Pancreas (tissue), 10 donors: ENCODE data around the gene VWA1. TPM values are rescaled to one million over a fixed set of nuclear protein-coding genes. Genes with fewer than 3 reads are reported as not detected.
"Not testable (repeated sequence)": the region's sequence is repeated elsewhere in the genome, so short reads cannot be mapped to it uniquely, and the experiment has no call there.

ENCODE experiments used
- ATAC-seq, 4 donors: fragments of 200-7000 bp; cut with Tn5 transposase; one replicate each; pipeline versions ENCODE4 v1.8.0 to v1.9.1; 2020; ENCODE audit warnings: mild to moderate bottlenecking in 4 of 4, moderate library complexity in 4 of 4
- DNase-seq, 6 donors: peaks; one replicate each; pipeline ENCODE4 v3.0.0-alpha.2; 2020
- FAIRE-seq: peaks from 2 replicates; lab custom pipeline; 2012; peaks lifted over from hg19 to GRCh38; lab: Jason Lieb, UNC
- H3K27ac ChIP-seq, 4 donors: fragments of 200-600 bp; sonication (generic); 1 replicate in 3 of 4; 2 replicates in 1 of 4; pipeline versions ENCODE4 v1.5.0 to v1.8.0; 2020
- H3K27me3 ChIP-seq, 4 donors: fragments of 200-600 bp; one replicate each; pipeline ENCODE4 v1.8.0; 2021
- H3K36me3 ChIP-seq, 3 donors: fragments of 200-600 bp; sonication (generic) in 1 of 3; one replicate each; pipeline versions ENCODE4 v1.5.0 to v1.8.0; 2020 to 2021
- H3K4me1 ChIP-seq, 3 donors: fragments of 200-600 bp; one replicate each; pipeline ENCODE4 v1.8.0; 2021
- H3K4me3 ChIP-seq, 4 donors: fragments of 200-600 bp; sonication (generic) in 2 of 4; one replicate each; pipeline versions ENCODE4 v1.5.0 to v1.8.0; 2020 to 2021
- H3K9me3 ChIP-seq, 4 donors: fragments of 200-600 bp; one replicate each; pipeline ENCODE4 v1.8.0; 2021
- WGBS, 2 donors: extraction: QIAGEN DNeasy Blood & Tissue Kit; methylation state at CpG; one replicate each; pipeline ENCODE4 v1.1.7; 2013; 5-methylcytosine and 5-hydroxymethylcytosine counted together
- intact Hi-C, 3 donors: fragments of 100-400 bp; cut with DNase I; formaldehyde crosslinking; loops; one replicate each; pipeline versions ENCODE4 v1.11.1 to v1.14.2; 2022
- polyA plus RNA-seq, 2 donors: library from polyadenylated mRNA; stranded (reverse); fragments of 200-250 nt; gene quantifications; one replicate each; pipeline ENCODE4 v1.2.3, GENCODE V29; 2013
- total RNA-seq, 6 donors: library from RNA; stranded (reverse); fragmentation: NEBNext Ultra II Directional in 4 of 6; extraction: Animal tissue kit (Norgen Biotek cat#: 25700) in 4 of 6; gene quantifications; one replicate each; pipeline versions ENCODE4 v1.2.1 to v1.2.4, GENCODE V29; 2021 to 2023
- TF ChIP-seq, protein P1 (sequence below), 4 donors: fragments of 200-600 bp; sonication (generic) in 3 of 4; IDR thresholded peaks; one replicate each; pipeline versions ENCODE4 v1.5.0 to v1.8.0; 2021; ENCODE audit warnings: antibody characterized with exemption in 4 of 4
- donor health status: healthy with polysubstance abuse.
- donor health status: DM: no; HTN: no; CAD: no; lungs with moderate emphysema.
- donor health status: DM: no; HTN: no; CAD: no.
- donor health status: control.
- donor health status: control.
- donor health status: Bipolar disorder and iron deficiency.
- donor health status: DM: yes; HTN: yes; CAD: no.
- donor health status: DM: no; HTN: no; CAD: no.
- donor health status: DM: no; HTN: no; CAD: no.
- donor health status: DM: yes; HTN: yes; CAD: no.

The VWA1 gene
- total and polyA plus RNA-seq, 8 donors = 25.4 to 138 (median 55.2) TPM

GRCh38 chr1:1403653-1404052 lies 31.8 kb upstream of the VWA1 start:
- WGBS, 2 donors = 84 to 88% methylated on average over 7 of the region's 7 CpGs
- H3K27me3 ChIP-seq = no peaks in the 10 kb centered on the region
- H3K9me3 ChIP-seq = no peaks in the 10 kb centered on the region
- peaks cover 15 to 29% (median 23%) of the 10 kb centered on the region in 3 donors for H3K4me1 ChIP-seq
- TF ChIP-seq, protein P1, sequence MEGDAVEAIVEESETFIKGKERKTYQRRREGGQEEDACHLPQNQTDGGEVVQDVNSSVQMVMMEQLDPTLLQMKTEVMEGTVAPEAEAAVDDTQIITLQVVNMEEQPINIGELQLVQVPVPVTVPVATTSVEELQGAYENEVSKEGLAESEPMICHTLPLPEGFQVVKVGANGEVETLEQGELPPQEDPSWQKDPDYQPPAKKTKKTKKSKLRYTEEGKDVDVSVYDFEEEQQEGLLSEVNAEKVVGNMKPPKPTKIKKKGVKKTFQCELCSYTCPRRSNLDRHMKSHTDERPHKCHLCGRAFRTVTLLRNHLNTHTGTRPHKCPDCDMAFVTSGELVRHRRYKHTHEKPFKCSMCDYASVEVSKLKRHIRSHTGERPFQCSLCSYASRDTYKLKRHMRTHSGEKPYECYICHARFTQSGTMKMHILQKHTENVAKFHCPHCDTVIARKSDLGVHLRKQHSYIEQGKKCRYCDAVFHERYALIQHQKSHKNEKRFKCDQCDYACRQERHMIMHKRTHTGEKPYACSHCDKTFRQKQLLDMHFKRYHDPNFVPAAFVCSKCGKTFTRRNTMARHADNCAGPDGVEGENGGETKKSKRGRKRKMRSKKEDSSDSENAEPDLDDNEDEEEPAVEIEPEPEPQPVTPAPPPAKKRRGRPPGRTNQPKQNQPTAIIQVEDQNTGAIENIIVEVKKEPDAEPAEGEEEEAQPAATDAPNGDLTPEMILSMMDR (IDR thresholded peaks at IDR 0.05) = no peak
- no peak overlapping the region for H3K4me3 ChIP-seq
- intact Hi-C loops = loop anchor here in 2 of 3 donors (5.0 kb wide), 2 partner anchors 34 to 39 kb away; partner anchors contain the start of gene VWA1 (in 1 of the 2)
- FAIRE-seq (no peak), DNase-seq (peak in 1 of 6 donors; percentile 26), ATAC-seq (no peak)
- H3K27ac ChIP-seq = no peak overlapping the region
- peaks cover 0 to 14% (median 13%) of the 10 kb centered on the region in 3 donors for H3K36me3 ChIP-seq

GRCh38 chr1:1406101-1406820 lies 29.2 kb upstream of the VWA1 start:
- DNase-seq = peak in 2 of 6 donors; percentile 13 to 61
- TF ChIP-seq, protein P1 (IDR thresholded peaks at IDR 0.05) = no peak
- peak overlapping the region; percentile 84 to 99 (median 98) for H3K4me3 ChIP-seq
- no peak for FAIRE-seq
- H3K9me3 ChIP-seq = no peaks in the 10 kb centered on the region
- ATAC-seq = peak in 1 of 4 donors; percentile 1
- WGBS, 2 donors = 33 to 39% methylated on average over 43 of the region's 43 CpGs
- peaks cover 14 to 20% (median 15%) of the 10 kb centered on the region in 3 donors for H3K4me1 ChIP-seq
- peak overlapping the region in 2 of 4 donors; percentile 66 to 69 for H3K27ac ChIP-seq
- H3K36me3 ChIP-seq = peaks cover 0 to 14% (median 13%) of the 10 kb centered on the region in 3 donors
- intact Hi-C loops = no loop called here
- no peaks in the 10 kb centered on the region for H3K27me3 ChIP-seq

DNA sequence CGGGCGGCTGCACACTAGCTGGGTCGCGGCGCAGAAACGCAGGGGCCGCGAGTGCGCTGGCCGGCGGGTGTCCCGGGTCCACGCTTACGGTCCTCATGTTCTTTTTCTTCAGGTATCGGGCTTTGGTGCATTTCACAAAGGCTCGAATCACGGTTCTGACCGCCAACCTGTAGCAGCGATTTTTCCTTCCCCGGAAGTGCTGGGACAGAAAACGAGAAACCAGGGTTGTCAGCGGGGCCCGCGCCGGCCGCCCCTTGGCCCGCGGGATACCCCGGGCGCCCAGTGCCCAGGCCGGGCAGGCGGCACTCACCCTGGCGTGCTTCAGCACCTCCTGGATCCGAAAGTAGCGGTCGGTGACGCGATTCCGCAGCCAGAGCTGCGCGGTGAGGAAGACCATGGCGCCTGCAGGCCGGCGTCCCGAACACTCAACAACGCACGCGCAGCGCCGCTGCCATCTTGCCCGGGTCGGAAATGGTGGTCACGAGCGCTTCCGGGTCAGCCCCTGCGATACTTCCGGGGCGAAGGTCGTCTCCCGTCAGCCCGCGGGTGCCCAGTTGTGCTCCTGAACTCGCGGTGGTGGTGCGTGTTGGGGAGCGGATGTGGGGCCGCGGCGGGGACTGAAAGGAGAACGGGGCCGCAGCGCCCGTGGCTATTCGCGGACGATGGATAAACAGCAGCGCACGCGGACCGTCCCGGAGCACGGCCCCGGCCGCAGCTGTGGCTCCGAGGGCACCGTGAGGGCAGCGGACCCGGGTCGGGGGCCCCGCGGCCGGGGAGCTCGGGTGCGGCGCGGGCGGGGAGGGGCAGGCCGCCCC lies 28.5 kb upstream of the VWA1 start, which contains the start of gene MRPL20:
Gene MRPL20 (minus strand): TSS at position 473 of the 815 bp plus-strand sequence. CDS start 76 bp downstream, at position 397.
- intact Hi-C loops = no loop called here
- Histone ChIP-seq H3K4me1 (peaks cover 14 to 20% (median 15%) of the 10 kb centered on the region in 3 donors), H3K9me3 (no peaks in the 10 kb centered on the region), H3K27me3 (no peaks in the 10 kb centered on the region), H3K27ac (peak within 1 kb of the TSS; percentile 66 to 70 (median 69)), H3K4me3 (peak within 1 kb of the TSS; percentile 84 to 99 (median 98)), H3K36me3 (peaks cover 0 to 14% (median 8%) of the 10 kb centered on the region in 3 donors)
- DNase-seq (peak; percentile 89 to 97 (median 92)), ATAC-seq (peak; percentile 98 to 99 (median 98)), FAIRE-seq (no peak)
- WGBS, 2 donors = 0 to 1% methylated on average over 92 to 98 of the region's 98 CpGs
- TF ChIP-seq, protein P1 (IDR thresholded peaks at IDR 0.05) = no peak

DNA sequence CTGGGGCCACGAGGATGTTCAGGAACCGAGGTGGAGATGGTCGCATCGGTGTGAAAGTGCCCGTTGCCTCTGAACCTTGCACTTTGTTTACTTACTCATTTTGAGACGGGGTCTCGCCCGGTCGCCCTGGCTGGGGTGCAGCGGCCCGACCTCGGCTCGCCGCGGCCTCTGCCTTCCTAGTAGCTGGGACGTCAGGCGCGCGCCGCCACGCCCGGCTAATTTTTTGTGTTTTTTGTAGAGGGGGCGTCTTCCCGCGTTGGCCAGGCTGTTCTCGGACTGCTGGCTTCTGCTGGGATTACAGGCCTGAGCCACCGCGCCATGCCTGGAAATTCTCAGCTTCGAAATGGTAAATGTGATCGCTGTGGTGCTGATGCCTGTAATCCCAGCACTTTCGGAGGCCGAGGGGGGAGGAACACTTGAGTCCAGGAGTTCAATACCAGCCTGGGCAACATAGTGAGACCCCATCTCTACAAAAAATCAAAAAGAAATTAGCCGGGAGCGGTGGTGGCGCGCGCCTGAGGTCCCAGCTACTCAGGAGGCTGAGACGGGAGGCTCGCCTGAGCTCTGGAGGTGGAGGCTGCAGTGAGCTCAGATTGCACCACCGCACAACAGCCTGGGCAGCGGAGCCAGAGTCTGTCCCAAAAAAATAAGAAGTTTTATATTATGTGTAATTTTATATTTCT lies 27.7 kb upstream of the VWA1 start:
- peak overlapping the region; percentile 66 to 70 (median 69) for H3K27ac ChIP-seq
- H3K9me3 ChIP-seq = no peaks in the 10 kb centered on the region
- H3K36me3 ChIP-seq = peaks cover 0 to 14% (median 6%) of the 10 kb centered on the region in 3 donors
- H3K4me1 ChIP-seq = peaks cover 14 to 20% (median 15%) of the 10 kb centered on the region in 3 donors
- peak in 2 of 4 donors; percentile 15 to 25 for ATAC-seq
- TF ChIP-seq, protein P1 (IDR thresholded peaks at IDR 0.05) = no peak
- 7 to 8% methylated on average over 41 of the region's 41 CpGs for WGBS, 2 donors
- intact Hi-C loops = no loop called here
- DNase-seq = peak in 2 of 6 donors; percentile 53 to 64
- no peak for FAIRE-seq
- no peaks in the 10 kb centered on the region for H3K27me3 ChIP-seq
- peak overlapping the region; percentile 84 to 99 (median 98) for H3K4me3 ChIP-seq

DNA sequence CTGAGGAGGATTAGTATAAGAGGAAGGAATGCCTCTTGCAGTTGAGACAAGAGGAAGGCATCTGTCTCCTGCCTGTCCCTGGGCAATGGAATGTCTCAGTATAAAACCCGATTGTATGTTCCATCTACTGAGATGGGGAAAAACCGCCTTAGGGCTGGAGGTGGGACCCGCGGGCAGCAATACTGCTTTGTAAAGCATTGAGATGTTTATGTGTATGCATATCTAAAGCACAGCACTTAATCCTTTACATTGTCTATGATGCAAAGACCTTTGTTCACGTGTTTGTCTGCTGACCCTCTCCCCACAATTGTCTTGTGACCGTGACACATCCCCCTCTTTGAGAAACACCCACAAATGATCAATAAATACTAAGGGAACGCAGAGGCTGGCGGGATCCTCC lies 25.3 kb upstream of the VWA1 start:
- peaks cover 14 to 18% (median 15%) of the 10 kb centered on the region in 3 donors for H3K4me1 ChIP-seq
- DNase-seq = peak in 1 of 6 donors; percentile 5
- intact Hi-C loops, H3K4me3 ChIP-seq, H3K27me3 ChIP-seq, ATAC-seq, H3K36me3 ChIP-seq, FAIRE-seq, H3K27ac ChIP-seq, H3K9me3 ChIP-seq: not testable (repeated sequence)
- WGBS, 2 donors = 75 to 77% methylated on average over 8 of the region's 8 CpGs
